Central memory CD4-positive, alpha-beta T cell (primary cell): Measurements from ENCODE around the gene HOTAIR.
A peak's percentile ranks its signal among the peaks of the same experiment; 100 is the strongest.

Experiments used
- DNase-seq: peaks from one replicate; pipeline ENCODE4 v3.0.0; 2022

HOTAIR gene

GRCh38 chr12:53985994-53986685 lies 11.4 kb upstream of the HOTAIR start:
- DNase-seq: no peak

- DNase-seq: no peak
These were observed 10.9 kb upstream of the HOTAIR start for GRCh38 chr12:53985692-53985993.

DNA sequence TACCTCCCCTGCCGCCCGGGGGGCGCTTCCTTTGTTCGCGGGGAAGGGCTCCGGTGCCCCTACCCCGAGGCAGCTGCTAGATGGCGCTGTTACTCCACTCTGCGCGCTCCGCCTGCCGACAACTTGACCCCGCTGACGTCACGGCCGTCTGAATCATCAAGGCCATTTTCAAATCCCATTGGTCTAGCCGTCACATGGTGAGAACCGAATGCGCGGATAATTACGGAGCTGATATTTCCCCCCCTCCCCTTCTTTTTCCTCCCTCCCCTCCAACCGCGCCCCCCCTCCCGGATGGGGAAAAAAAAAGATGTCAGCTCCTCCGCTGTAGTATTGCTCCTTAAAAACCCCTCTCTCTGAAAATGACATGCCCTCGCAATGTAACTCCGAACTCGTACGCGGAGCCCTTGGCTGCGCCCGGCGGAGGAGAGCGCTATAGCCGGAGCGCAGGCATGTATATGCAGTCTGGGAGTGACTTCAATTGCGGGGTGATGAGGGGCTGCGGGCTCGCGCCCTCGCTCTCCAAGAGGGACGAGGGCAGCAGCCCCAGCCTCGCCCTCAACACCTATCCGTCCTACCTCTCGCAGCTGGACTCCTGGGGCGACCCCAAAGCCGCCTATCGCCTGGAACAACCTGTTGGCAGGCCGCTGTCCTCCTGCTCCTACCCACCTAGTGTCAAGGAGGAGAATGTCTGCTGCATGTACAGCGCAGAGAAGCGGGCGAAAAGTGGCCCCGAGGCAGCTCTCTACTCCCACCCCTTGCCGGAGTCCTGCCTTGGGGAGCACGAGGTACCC lies 10.3 kb upstream of the HOTAIR start, which contains the start of gene HOXC10:
HOXC10 (plus strand) TSS at position 246 of the 791 bp plus-strand sequence; CDS start at position 360, 114 bp downstream.
- peak; percentile 34 for DNase-seq

DNA sequence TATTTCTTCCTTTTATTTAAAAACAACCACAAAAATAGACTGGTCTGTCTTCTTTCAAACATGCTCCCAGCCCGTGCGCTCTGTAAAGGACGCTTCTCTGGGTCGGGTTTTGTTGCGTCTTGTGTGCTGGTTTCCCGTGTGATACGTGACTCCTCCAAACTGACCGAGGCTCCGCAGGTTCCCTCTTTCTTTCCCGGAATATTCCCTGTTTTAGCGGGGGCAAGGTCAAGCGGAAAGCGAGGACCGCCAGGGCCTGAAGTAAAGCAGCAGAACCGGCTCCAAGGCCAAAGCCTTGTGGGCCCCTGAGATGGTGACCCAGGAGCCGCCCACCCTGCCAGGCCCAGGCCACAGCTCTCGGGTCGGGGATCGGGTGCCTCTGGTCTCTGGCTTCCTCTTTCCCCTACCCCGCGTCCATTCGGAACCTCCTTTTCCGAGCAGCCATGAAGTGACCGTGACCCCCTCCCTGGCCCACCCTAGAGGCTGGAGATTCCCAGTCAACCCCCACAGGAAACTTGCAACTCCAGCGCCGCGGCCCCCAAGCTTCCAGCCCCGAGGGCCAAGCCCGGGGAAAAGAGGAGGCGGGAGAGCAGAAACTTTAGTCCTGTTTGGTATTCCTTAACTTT lies 9.3 kb upstream of the HOTAIR start:
- DNase-seq: no peak

GRCh38 chr12:53983568-53983949 lies 8.8 kb upstream of the HOTAIR start:
- DNase-seq: no peak

- no peak for DNase-seq
These were observed 8.2 kb upstream of the HOTAIR start for GRCh38 chr12:53982648-53983567.

DNA sequence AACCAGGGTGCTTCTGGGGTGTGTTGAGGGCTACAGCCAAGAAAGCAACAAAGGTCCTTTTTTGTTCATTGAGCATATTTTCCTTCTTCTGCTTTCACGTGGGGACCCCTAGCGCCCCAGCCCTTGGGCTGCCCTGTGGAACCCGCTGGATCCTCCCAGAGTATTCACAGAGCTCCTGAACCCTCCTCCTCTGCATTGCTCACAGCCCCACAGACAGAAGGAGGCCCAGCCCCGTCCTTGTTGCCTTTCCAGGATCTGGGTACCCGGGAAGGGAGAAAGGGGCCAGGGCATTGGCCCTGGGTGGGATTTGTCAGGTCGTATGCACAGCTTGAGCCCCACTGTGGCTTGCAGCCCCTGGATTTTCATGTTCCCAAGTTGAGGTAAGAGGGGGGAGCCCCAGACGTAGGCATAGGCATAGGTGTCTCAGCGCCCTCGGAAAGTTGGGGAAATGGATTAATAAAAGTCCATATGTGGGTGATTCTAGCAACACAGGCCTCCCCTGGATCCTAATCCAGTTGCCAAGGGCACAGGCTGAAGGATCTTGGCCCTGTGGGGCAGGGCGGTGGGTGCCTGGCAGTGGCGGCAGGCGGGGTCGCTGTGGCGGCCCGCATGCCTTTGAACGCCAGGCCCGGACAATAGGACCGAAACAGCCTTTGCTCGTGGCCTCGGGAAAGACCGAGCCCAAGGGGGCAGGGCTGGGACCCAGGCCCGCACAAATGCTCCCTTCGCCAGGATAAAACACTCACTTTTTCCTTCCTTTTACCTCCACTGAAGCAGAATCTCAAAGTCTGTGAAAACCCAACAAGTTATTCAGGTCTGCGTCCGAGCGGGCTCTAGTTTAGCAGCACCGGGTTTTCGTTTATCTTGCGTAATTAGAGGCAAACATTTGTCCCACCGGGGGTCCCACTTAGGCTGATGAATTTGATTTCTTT lies 7.1 kb upstream of the HOTAIR start:
- no peak for DNase-seq

DNA sequence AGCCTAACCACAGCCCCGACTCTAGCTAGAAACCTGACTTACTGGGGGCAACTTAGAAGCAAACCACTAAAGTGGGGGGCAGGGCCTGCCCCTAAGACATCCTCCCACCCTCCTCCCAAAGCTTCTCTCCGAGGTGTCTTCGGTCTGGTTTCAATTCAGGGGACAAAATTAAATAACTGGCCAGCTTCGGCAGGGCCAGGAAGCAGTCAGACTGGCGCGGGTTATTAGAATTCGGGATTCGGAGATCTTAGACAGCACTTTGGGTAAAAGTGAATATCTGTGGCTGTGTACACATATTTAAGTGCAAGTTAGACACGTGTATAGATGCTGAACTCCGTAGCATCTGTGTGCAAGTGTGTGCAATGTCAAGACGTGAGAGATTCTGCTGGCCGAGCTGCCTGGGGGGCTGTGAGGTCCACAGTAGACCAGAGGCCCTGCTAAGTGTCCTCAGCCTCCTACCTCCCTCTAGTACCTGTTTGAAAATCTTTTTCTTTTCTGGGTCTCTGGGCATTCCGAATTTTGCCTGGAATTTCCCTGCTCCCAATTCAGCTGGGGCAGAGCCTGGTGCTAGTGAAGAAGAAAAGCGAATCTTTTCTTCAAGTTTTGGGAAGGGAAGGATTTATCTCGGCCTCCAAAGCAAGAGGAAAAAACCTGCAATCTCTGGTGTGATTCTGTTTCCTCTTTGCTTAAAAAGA lies 6.2 kb upstream of the HOTAIR start:
- no peak for DNase-seq

GRCh38 chr12:53980104-53980801 lies 5.5 kb upstream of the HOTAIR start:
- DNase-seq: no peak

GRCh38 chr12:53978477-53979356 lies 4.0 kb upstream of the HOTAIR start:
- DNase-seq: no peak

DNA sequence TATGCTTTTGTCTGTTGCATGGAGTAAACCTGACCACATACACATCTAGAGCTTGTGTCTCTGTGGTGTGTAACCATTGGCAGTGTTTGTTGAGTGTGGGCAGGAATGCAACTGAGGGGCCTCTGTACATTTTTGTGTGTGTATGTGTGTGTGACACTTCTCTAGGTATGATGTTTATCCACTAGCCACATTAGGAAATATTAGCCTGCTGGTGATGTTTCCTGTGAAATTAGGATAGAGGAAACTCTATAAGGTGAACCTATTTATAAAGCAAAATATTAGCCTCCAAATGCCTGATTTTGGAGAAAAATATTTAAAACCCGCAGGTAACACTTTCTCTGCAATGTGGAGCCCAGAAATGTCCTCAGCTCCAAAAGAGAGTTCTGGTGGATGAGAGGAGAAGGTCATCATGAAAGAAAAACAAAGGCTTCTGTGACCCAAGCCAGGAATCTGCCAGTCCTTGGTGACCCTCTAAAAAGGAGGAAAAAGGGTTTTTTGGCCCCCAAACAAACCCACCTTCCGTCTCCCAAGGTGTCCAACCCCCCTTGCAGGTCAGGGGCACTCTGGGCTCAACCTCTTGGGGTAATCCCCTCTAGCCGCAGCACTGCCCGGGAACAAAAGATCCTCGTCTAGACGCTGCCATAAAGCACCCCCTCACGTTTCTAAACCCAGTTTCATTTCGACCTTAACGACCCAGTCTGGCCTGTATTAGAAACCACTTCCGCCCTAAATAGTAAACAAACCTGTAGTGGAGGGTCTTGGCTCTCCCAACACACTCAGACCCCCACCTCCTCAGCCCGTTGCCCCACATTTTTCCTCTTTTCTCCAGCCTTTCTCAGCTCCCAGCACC lies 3.1 kb upstream of the HOTAIR start:
- DNase-seq: no peak

DNA sequence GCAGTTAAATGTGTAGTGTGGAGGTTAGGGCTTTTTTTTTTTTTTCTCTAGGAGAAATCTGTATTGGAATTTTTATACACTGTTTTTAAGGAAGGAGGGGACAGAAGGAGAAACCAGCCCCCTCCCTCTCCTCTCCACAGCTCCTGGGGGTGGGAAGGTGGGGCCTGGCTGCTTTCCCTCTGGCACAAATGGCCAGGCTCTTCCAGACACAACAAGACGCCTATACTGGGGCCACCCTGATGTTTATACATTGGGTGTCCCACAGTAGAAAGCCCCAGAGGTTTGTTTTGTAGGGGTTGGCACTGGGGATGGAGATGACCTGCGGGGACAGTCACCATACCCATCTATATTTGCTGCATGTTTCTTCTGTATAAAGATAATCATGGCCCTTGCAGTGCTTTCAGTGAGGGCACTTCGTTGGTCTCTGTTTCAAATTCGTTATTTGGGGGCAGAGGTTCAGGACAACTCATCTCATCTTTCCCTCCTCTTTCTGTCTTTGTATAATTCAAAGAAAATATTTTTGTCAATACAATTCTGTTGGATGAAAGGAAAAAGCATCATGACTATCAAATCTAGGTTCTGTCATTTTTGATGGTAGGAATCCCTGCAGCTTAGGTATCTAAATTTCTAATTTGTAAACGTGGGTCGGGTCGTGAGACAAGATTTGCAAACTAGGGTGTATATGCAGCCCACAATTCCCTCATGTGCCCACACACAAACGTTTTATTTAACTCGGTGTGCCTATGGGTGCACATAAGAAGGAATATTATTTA lies 2.3 kb upstream of the HOTAIR start:
- no peak for DNase-seq

GRCh38 chr12:53976172-53976822 lies 1.5 kb upstream of the HOTAIR start:
- DNase-seq: no peak

GRCh38 chr12:53975479-53976152 lies 862 bp upstream of the HOTAIR start:
- no peak for DNase-seq

GRCh38 chr12:53975064-53975471 lies 314 bp upstream of the HOTAIR start:
- DNase-seq: no peak
